GM12878 (cell line): ENCODE data around the gene BAG1. TPM values are rescaled to one million over a fixed set of nuclear protein-coding genes. Genes with fewer than 3 reads are reported as not detected.

Experiments used
- ATAC-seq: fragments of 200-7000 bp; cut with Tn5 transposase; 3 replicates; pipeline ENCODE4 v1.9.1; 2020; ENCODE audit warnings: mild to moderate bottlenecking, moderate library complexity
- BruUV-seq: library from RNA; stranded (reverse); fragments of 400-500 nt; replicated peaks from 2 replicates; lab custom pipeline; 2021; lab: Mats Ljungman, UMichigan
- CTCF ChIA-PET: fragments of 300-600 bp; sonication (Branson Sonifier 250); formaldehyde crosslinking; extraction: SDS; loops from one replicate; lab custom pipeline; 2021; ENCODE audit warnings: inconsistent platforms; lab: Yijun Ruan, JAX
- POLR2A ChIA-PET: fragments of 350-600 bp; formaldehyde crosslinking; extraction: SDS; loops from one replicate; lab custom pipeline; 2021; ENCODE audit warnings: inconsistent platforms; lab: Charles Lee
- RAD21 ChIA-PET: fragments of 300-600 bp; sonication (Branson Sonifier 250); formaldehyde crosslinking; loops from one replicate; lab custom pipeline; 2023; ENCODE audit warnings: antibody characterized with exemption; ENCODE audit not compliant: unreplicated experiment; lab: Charles Lee
- SMC1A ChIA-PET: fragments of 300-600 bp; sonication (Branson Sonifier 250); formaldehyde crosslinking; loops from one replicate; lab custom pipeline; 2023; ENCODE audit not compliant: unreplicated experiment, uncharacterized antibody; lab: Charles Lee
- DNase-seq: peaks from one replicate; pipeline ENCODE4 v3.0.0-alpha.2; 2011; ENCODE audit warnings: low read depth, low spot score
- FAIRE-seq: peaks from 3 replicates; lab custom pipeline; 2011; peaks lifted over from hg19 to GRCh38; lab: Jason Lieb, UNC
- H2AFZ ChIP-seq: 2 replicates; pipeline ENCODE4 v1.6.0; 2011; ENCODE audit warnings: low read depth, low read length, control low read depth; ENCODE audit not compliant: control insufficient read depth
- H3K27ac ChIP-seq: 2 replicates; pipeline ENCODE4 v1.5.1; 2011; ENCODE audit warnings: control low read depth; ENCODE audit not compliant: control insufficient read depth, insufficient read depth
- H3K27me3 ChIP-seq, 2 experiments: replicated peaks in 1 of 2; 2 replicates each; pipeline versions ENCODE4 v1.6.0 to v1.6.1; 2011; ENCODE audit warnings: low read length in 1 of 2; ENCODE audit not compliant: control insufficient read depth in 2 of 2, insufficient read depth in 2 of 2
- H3K36me3 ChIP-seq, 2 experiments: 2 replicates each; pipeline ENCODE4 v1.5.1; 2011; ENCODE audit warnings: low read length in 1 of 2; ENCODE audit not compliant: control insufficient read depth in 2 of 2, insufficient read depth in 2 of 2
- H3K4me1 ChIP-seq: 2 replicates; pipeline ENCODE4 v1.6.1; 2011; ENCODE audit warnings: mild to moderate bottlenecking, low read length, moderate library complexity, mixed read lengths; ENCODE audit not compliant: control insufficient read depth, insufficient read depth
- H3K4me2 ChIP-seq: 2 replicates; pipeline ENCODE4 v1.6.0; 2011; ENCODE audit warnings: control low read depth; ENCODE audit not compliant: control insufficient read depth, insufficient read depth
- H3K4me3 ChIP-seq: fragments of 200-600 bp; sonication (generic); 2 replicates; pipeline ENCODE4 v1.5.1; 2016
- H3K79me2 ChIP-seq: 2 replicates; pipeline ENCODE4 v1.6.0; 2011; ENCODE audit warnings: low read length; ENCODE audit not compliant: control insufficient read depth, insufficient read depth
- H3K9ac ChIP-seq: 2 replicates; pipeline ENCODE4 v1.8.0; 2011; ENCODE audit warnings: low read length, control low read depth, mixed read lengths; ENCODE audit not compliant: control insufficient read depth, insufficient read depth
- H3K9me3 ChIP-seq: replicated peaks from 3 replicates; pipeline ENCODE4 v1.5.1; 2011; ENCODE audit warnings: mild to moderate bottlenecking, low read length; ENCODE audit not compliant: control insufficient read depth, insufficient read depth
- H4K20me1 ChIP-seq: 2 replicates; pipeline ENCODE4 v1.6.0; 2011; ENCODE audit not compliant: control insufficient read depth, insufficient read depth
- MEF2A ChIP-seq: IDR thresholded peaks from 2 replicates; pipeline ENCODE4 v1.6.1; 2011; ENCODE audit warnings: low read depth, mild to moderate bottlenecking, low read length, moderate library complexity; ENCODE audit not compliant: insufficient read depth
- RAD21 ChIP-seq: IDR thresholded peaks from 2 replicates; pipeline ENCODE4 v1.6.1; 2011; ENCODE audit warnings: mild to moderate bottlenecking, low read depth, low read length, moderate library complexity; ENCODE audit not compliant: insufficient read depth
- WGBS: methylation state at CpG from one replicate; pipeline ENCODE4 v1.1.6; 2016; ENCODE audit warnings: low lambda C conversion rate; ENCODE audit not compliant: insufficient replicate concordance, insufficient coverage; ENCODE audit errors: missing lambda C conversion rate; 5-methylcytosine and 5-hydroxymethylcytosine counted together
- in situ Hi-C: fragments of 300-500 bp; cut with MboI; formaldehyde crosslinking; loops from 9 replicates; pipeline ENCODE4 v1.14.3; 2018; ENCODE audit warnings: mixed read lengths
- intact Hi-C: fragments of 100-400 bp; cut with micrococcal nuclease; formaldehyde crosslinking; loops from one replicate; pipeline ENCODE4 v1.14.2; 2022; ENCODE audit not compliant: unreplicated experiment
- polyA plus RNA-seq, 11 experiments: library from polyadenylated mRNA; depleted of rRNA in 4 of 11; unstranded in 6 of 11; stranded (reverse) in 5 of 11; fragments of >200 nt; fragmentation: Nextera tagmentation in 4 of 11; fragmentation: Illumina TruSeq in 1 of 11; extraction: Ambion mirVana in 4 of 11; extraction: Trizol in 1 of 11; gene quantifications; 1 replicate in 1 of 11; 2 replicates in 10 of 11; pipeline versions ENCODE4 v1.2.1 to v1.2.3, GENCODE V29; 2011 to 2016; ENCODE audit warnings: inconsistent platforms in 2 of 11, missing spikeins in 2 of 11, low read depth in 1 of 11
- total RNA-seq, 4 experiments: library from RNA; depleted of rRNA in 3 of 4; stranded (reverse); fragments of >200 nt in 3 of 4; fragmentation: Illumina TruSeq in 1 of 4; extraction: Trizol in 1 of 4; gene quantifications; 2 replicates each; pipeline versions ENCODE4 v1.2.1 to v1.2.3, GENCODE V29; 2013 to 2021
- TF ChIP-seq, protein P1 (sequence below), 3 experiments: IDR thresholded peaks in 2 of 3; conservative IDR thresholded peaks in 1 of 3; 2 replicates each; pipeline ENCODE4 v1.5.1; 2011; ENCODE audit warnings: low read depth in 3 of 3, low read length in 3 of 3, mild to moderate bottlenecking in 3 of 3, control low read depth in 2 of 3, moderate library complexity in 2 of 3, inconsistent platforms in 1 of 3, mixed read lengths in 1 of 3; ENCODE audit not compliant: control insufficient read depth in 2 of 3, insufficient read depth in 1 of 3; ENCODE audit errors: extremely low read depth in 1 of 3

Gene BAG1
- total and polyA plus RNA-seq, 10 of the 15 experiments (the other 5 are each of a cell fraction or from before 2014, with no cell fraction given) = 11.6 to 135 (median 68.9) TPM

GRCh38 chr9:33211695-33212393, 52.7 kb downstream of the BAG1 start:
- no peak overlapping the region for H3K9ac ChIP-seq
- H3K79me2 ChIP-seq = no peaks in the 10 kb centered on the region
- RAD21 ChIA-PET = interaction anchor here (1.4 kb wide), 1 partner anchor 14 kb away, joined by 3 read pairs; no protein-coding TSS in a partner anchor
- POLR2A ChIA-PET = no interaction called here
- CTCF ChIA-PET = interaction anchor here (0.9 kb wide), 1 partner anchor 14 kb away, joined by 4 read pairs; no protein-coding TSS in a partner anchor
- H3K27ac ChIP-seq = no peak overlapping the region
- H3K27me3 ChIP-seq = no peaks in the 10 kb centered on the region; a peak in 1 of 4 replicates
- no peaks in the 10 kb centered on the region for H4K20me1 ChIP-seq
- ATAC-seq (peak; percentile 61), FAIRE-seq (no peak), DNase-seq (no peak)
- no peak overlapping the region for H3K4me3 ChIP-seq
- no peak overlapping the region for H3K4me2 ChIP-seq
- no peaks in the 10 kb centered on the region for H3K36me3 ChIP-seq
- H2AFZ ChIP-seq = no peak overlapping the region
- no TSS peak for BruUV-seq
- 69% methylated on average over 3 of the region's 3 CpGs for whole genome bisulfite sequencing
- H3K4me1 ChIP-seq = no peaks in the 10 kb centered on the region
- no peak for TF ChIP-seq MEF2A
- TF ChIP-seq RAD21 = 0 out of 2 replicates have a peak, but pooled peaks have one; percentile 9
- TF ChIP-seq, protein P1, sequence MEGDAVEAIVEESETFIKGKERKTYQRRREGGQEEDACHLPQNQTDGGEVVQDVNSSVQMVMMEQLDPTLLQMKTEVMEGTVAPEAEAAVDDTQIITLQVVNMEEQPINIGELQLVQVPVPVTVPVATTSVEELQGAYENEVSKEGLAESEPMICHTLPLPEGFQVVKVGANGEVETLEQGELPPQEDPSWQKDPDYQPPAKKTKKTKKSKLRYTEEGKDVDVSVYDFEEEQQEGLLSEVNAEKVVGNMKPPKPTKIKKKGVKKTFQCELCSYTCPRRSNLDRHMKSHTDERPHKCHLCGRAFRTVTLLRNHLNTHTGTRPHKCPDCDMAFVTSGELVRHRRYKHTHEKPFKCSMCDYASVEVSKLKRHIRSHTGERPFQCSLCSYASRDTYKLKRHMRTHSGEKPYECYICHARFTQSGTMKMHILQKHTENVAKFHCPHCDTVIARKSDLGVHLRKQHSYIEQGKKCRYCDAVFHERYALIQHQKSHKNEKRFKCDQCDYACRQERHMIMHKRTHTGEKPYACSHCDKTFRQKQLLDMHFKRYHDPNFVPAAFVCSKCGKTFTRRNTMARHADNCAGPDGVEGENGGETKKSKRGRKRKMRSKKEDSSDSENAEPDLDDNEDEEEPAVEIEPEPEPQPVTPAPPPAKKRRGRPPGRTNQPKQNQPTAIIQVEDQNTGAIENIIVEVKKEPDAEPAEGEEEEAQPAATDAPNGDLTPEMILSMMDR (IDR thresholded peaks at IDR 0.05 in 2 of 3, conservative IDR thresholded peaks at IDR 0.05 in 1 of 3; ENCODE audit: control insufficient read depth in 2 of 3, extremely low read depth in 1 of 3, insufficient read depth in 1 of 3, low read depth in 3 of 3, low read length in 3 of 3) = peak in 2 of 3 experiments; percentile 8 to 14; a peak in 1 of 6 replicates
- TF ChIP-seq, all 136 proteins: peak for 2
- SMC1A ChIA-PET = no interaction called here
- no peaks in the 10 kb centered on the region for H3K9me3 ChIP-seq
- in situ Hi-C loops = no loop called here
- intact Hi-C loops = no loop called here
